ENCODE results near the gene ASB2.

ASB2 gene

DNA sequence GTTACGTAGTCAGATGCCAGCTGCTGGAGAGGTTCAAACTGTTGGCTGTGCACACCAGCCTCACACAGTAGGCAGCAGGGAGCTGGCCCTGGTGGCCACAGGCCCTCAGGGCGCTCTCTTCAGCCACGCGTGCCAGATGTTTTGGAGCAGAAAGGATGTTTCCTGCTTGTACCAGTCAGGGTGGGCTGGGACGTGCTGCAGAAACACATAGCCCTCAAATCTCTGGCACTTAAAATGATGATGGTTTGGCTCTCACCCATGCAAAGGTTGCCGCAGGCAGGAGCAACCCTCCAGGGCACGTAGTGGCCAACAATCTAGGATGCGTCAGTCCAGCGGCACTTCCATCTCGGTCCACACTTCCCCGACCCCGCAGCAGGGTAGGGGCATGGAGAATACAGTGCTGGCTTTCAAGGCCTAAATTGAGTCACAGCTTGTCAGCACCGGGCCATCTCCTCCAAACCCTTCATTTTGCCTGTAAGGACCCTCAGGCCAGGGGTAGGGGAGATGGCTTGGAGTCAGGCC, 50.9 kb downstream of the ASB2 start:
- no peak for TF ChIP-seq EZH2phosphoT487 (IDR thresholded peaks at IDR 0.05; ENCODE audit: borderline replicate concordance, low read length)
- TF ChIP-seq, protein P1, sequence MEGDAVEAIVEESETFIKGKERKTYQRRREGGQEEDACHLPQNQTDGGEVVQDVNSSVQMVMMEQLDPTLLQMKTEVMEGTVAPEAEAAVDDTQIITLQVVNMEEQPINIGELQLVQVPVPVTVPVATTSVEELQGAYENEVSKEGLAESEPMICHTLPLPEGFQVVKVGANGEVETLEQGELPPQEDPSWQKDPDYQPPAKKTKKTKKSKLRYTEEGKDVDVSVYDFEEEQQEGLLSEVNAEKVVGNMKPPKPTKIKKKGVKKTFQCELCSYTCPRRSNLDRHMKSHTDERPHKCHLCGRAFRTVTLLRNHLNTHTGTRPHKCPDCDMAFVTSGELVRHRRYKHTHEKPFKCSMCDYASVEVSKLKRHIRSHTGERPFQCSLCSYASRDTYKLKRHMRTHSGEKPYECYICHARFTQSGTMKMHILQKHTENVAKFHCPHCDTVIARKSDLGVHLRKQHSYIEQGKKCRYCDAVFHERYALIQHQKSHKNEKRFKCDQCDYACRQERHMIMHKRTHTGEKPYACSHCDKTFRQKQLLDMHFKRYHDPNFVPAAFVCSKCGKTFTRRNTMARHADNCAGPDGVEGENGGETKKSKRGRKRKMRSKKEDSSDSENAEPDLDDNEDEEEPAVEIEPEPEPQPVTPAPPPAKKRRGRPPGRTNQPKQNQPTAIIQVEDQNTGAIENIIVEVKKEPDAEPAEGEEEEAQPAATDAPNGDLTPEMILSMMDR (IDR thresholded peaks at IDR 0.05; ENCODE audit: low read depth, low read length, poor library complexity, severe bottlenecking): no peak
- Histone ChIP-seq H3K9me2 (replicated peaks; ENCODE audit: control insufficient read depth, low read length) (no peaks in the 10 kb centered on the region), H3K27me3 (ENCODE audit: control insufficient read depth, low read length) (no peaks in the 10 kb centered on the region), H3K4me3 (ENCODE audit: low read length) (no peak overlapping the region), H3K79me2 (ENCODE audit: control insufficient read depth, low read length) (no peaks in the 10 kb centered on the region), H3K36me3 (ENCODE audit: control insufficient read depth, low read length) (no peaks in the 10 kb centered on the region), H3K4me1 (ENCODE audit: control insufficient read depth, low read length) (no peaks in the 10 kb centered on the region), H4K20me1 (ENCODE audit: control insufficient read depth, insufficient read depth, low read depth, low read length) (no peaks in the 10 kb centered on the region), H3F3A (ENCODE audit: control insufficient read depth, insufficient read depth) (no peaks in the 10 kb centered on the region), H3K27ac (ENCODE audit: low read depth, low read length) (no peak overlapping the region), H3K9me3 (ENCODE audit: control insufficient read depth, insufficient read depth, low read length) (no peaks in the 10 kb centered on the region), H3K4me2 (ENCODE audit: low read length) (no peak overlapping the region)

DNA sequence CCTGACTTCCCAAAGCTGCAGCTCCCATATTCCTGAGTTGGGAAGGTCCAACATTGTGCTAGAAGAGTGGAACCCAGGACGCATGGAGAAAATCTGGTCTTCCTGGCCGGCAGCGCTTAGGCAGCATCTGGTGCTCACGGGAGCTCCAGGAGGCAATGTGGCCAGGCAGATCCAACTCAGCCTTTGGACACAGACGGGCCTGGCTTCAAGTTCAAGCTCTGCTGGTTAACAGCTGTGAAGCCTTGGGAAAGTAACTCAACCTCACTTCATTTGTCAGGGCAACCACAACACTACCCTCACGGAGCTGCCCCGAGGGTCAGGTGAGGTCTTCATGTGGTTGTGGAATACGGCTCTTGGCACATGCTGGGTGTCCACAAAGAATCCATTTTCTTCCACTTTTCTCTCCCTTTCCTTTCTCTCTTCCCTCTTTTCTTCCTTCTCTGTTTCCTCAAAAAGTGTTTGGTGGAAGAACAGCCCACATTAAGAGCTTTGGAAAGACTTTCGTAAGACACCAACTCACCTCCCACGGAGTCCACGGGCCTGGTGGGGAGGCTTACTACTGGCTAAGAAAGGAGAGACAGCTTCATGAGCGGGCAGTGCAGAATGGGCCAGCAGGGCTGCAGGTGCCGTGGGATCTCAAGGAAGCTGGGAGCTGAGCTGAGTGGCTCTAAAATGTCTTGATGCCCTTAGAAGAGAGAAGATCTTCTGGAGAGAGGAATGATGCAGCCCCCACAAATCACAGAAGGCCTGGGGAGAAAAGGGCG, 51.6 kb downstream of the ASB2 start:
- H3K79me2 ChIP-seq (ENCODE audit: control insufficient read depth, low read length): no peaks in the 10 kb centered on the region
- no peak overlapping the region for H3K4me3 ChIP-seq (ENCODE audit: low read length)
- no peaks in the 10 kb centered on the region for H3K9me3 ChIP-seq (ENCODE audit: control insufficient read depth, insufficient read depth, low read length)
- H3K36me3 ChIP-seq (ENCODE audit: control insufficient read depth, low read length): no peaks in the 10 kb centered on the region
- TF ChIP-seq EZH2phosphoT487 (IDR thresholded peaks at IDR 0.05; ENCODE audit: borderline replicate concordance, low read length): no peak
- TF ChIP-seq, protein P1 (IDR thresholded peaks at IDR 0.05; ENCODE audit: low read depth, low read length, poor library complexity, severe bottlenecking): no peak
- no peaks in the 10 kb centered on the region for H3K4me1 ChIP-seq (ENCODE audit: control insufficient read depth, low read length)
- H3K27ac ChIP-seq (ENCODE audit: low read depth, low read length): no peak overlapping the region
- H3K9me2 ChIP-seq (replicated peaks; ENCODE audit: control insufficient read depth, low read length): no peaks in the 10 kb centered on the region
- H4K20me1 ChIP-seq (ENCODE audit: control insufficient read depth, insufficient read depth, low read depth, low read length): no peaks in the 10 kb centered on the region
- H3K27me3 ChIP-seq (ENCODE audit: control insufficient read depth, low read length): no peaks in the 10 kb centered on the region
- no peaks in the 10 kb centered on the region for H3F3A ChIP-seq (ENCODE audit: control insufficient read depth, insufficient read depth)
- no peak overlapping the region for H3K4me2 ChIP-seq (ENCODE audit: low read length)

DNA sequence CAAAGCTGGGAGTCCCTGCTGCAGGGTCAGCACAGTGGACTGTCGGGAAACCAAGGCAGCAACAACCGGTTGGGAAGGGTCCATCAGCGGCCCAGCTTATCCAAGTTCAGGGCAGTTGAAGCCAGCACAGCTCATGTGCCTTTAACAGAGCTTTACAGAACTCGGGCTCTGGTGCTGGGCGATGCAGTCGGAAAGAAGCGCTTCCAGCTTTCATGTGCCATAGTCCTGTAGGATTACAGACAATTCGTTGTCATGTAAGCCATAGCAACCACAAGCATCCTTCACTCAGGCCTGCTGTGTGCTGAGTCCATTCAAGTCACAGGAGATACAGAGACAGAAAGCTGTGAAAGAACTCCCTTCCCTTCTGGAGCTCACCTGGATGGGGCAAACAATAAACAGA, 52.7 kb downstream of the ASB2 start:
- no peaks in the 10 kb centered on the region for H3K27me3 ChIP-seq (ENCODE audit: control insufficient read depth, low read length)
- H3K9me2 ChIP-seq (replicated peaks; ENCODE audit: control insufficient read depth, low read length): no peaks in the 10 kb centered on the region
- H3F3A ChIP-seq (ENCODE audit: control insufficient read depth, insufficient read depth): no peaks in the 10 kb centered on the region
- H3K4me3 ChIP-seq (ENCODE audit: low read length): no peak overlapping the region
- H3K4me1 ChIP-seq (ENCODE audit: control insufficient read depth, low read length): no peaks in the 10 kb centered on the region
- no peak overlapping the region for H3K27ac ChIP-seq (ENCODE audit: low read depth, low read length)
- no peaks in the 10 kb centered on the region for H3K79me2 ChIP-seq (ENCODE audit: control insufficient read depth, low read length)
- no peaks in the 10 kb centered on the region for H3K36me3 ChIP-seq (ENCODE audit: control insufficient read depth, low read length)
- no peak overlapping the region for H3K4me2 ChIP-seq (ENCODE audit: low read length)
- H3K9me3 ChIP-seq (ENCODE audit: control insufficient read depth, insufficient read depth, low read length): peaks cover 3% of the 10 kb centered on the region
- H4K20me1 ChIP-seq (ENCODE audit: control insufficient read depth, insufficient read depth, low read depth, low read length): no peaks in the 10 kb centered on the region
- TF ChIP-seq, protein P1 (IDR thresholded peaks at IDR 0.05; ENCODE audit: low read depth, low read length, poor library complexity, severe bottlenecking): no peak
- TF ChIP-seq EZH2phosphoT487 (IDR thresholded peaks at IDR 0.05; ENCODE audit: borderline replicate concordance, low read length): no peak

All from DOHH2 (cell line).